GM18520 (cell line): Measurements from ENCODE around the gene IKBIP.
"Not testable (repeated sequence)": the region's sequence is repeated elsewhere in the genome, so short reads cannot be mapped to it uniquely, and the experiment has no call there.

ENCODE experiments used
- ATAC-seq: cut with Tn5 transposase; IDR thresholded peaks from one replicate; pipeline ENCODE4 v1.9.1; 2021; ENCODE audit not compliant: unreplicated experiment

The IKBIP gene, protein sequence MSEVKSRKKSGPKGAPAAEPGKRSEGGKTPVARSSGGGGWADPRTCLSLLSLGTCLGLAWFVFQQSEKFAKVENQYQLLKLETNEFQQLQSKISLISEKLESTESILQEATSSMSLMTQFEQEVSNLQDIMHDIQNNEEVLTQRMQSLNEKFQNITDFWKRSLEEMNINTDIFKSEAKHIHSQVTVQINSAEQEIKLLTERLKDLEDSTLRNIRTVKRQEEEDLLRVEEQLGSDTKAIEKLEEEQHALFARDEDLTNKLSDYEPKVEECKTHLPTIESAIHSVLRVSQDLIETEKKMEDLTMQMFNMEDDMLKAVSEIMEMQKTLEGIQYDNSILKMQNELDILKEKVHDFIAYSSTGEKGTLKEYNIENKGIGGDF

DNA sequence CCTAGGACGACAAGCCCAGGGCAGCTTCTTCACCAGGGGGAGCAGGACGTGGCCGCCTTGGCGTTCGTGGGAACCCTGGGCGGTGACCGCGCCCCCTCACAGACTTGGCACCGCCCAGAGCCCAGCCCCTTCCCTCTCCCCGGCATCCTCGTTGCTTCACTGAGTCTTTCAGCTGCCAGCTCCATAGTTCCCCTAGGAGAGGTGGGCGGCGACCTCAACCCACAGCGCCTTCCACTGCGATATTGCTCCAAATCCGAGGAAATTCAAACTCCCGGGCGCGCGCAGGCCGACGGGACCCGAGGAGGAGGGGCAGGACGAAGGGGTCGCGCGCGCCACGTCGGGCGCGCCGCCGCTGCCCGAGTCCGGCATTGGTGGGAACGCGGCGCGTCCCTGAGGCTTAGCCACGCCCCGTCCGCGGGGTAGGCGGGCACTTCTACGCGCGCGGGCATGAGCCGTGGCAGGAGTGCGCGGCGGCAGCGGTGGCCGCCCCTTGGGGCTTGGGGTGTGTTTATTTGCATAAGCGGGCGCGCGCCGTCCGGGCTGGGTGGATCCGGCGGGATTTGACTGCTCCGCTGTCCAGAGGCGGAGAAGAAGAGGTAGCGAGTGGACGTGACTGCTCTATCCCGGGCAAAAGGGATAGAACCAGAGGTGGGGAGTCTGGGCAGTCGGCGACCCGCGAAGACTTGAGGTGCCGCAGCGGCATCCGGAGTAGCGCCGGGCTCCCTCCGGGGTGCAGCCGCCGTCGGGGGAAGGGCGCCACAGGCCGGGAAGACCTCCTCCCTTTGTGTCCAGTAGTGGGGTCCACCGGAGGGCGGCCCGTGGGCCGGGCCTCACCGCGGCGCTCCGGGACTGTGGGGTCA lies at the start of gene IKBIP, which contains the start of gene APAF1:
TSS of gene IKBIP (minus strand) at position 77 of the 860 bp plus-strand sequence. CDS start 87 bp downstream, outside the sequence.
TSS of gene APAF1 (plus strand) at position 579 of the 860 bp plus-strand sequence. CDS start 3,070 bp downstream, outside the sequence.
- peak; percentile 88 for ATAC-seq

GRCh38 chr12:98691351-98691750 lies 46.8 kb upstream of the IKBIP start:
- ATAC-seq: no peak

- no peak for ATAC-seq
Observed at GRCh38 chr12:98686603-98687002, 42.0 kb upstream of the IKBIP start.

GRCh38 chr12:98684199-98684598 lies 39.6 kb upstream of the IKBIP start:
- ATAC-seq: no peak

DNA sequence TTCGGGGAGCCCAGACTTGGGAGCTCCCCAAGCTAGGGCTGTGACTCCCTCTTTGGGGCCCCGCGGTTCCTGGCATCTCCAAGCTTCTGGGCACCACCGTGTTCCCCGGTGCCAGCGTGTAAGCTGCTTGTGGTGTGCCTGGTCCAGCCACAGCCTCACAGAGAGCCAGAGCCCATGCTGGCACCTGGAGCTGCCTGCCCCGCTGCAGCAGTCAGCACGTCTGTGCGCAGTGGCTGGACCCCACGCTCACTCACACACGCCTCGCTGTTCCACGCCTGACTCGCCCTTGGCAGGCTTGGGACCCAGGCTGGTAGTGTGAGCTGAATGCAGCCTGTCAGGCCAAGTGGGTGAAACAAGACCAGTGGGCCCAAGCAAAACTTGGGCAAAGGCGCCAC lies 35.0 kb upstream of the IKBIP start:
- no peak for ATAC-seq

DNA sequence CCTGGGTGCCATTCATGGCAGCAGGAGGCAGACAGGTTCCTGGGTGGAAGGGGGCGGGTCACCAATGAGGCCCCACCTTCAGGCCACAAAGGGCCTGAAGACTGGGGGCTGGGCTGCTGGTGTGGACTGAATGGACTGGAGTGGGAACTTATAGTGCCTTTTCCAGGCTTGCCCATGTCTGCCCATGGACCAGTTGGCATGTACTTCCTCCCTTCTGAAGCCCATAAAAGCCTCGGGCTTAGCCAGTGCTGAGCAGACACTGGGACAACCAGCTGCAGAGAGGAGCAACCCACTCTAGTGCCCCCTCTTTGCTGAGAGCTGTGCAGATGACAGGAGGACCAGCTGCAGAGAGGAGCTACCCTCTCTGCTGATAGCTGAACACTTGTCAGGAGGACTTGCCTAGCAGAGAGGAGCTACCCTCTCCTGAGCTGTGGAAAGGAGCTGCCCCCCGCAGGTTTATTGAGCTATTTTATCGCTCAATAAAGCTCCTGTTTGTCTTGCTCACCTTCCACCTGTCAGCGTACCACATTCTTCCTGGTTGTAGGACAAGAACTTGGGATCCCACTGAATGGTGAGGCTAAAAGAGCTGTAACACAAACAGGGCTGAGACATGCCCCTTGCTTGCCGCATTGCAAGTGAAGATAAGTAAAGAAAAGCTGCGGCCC lies 34.5 kb upstream of the IKBIP start:
- no peak for ATAC-seq

DNA sequence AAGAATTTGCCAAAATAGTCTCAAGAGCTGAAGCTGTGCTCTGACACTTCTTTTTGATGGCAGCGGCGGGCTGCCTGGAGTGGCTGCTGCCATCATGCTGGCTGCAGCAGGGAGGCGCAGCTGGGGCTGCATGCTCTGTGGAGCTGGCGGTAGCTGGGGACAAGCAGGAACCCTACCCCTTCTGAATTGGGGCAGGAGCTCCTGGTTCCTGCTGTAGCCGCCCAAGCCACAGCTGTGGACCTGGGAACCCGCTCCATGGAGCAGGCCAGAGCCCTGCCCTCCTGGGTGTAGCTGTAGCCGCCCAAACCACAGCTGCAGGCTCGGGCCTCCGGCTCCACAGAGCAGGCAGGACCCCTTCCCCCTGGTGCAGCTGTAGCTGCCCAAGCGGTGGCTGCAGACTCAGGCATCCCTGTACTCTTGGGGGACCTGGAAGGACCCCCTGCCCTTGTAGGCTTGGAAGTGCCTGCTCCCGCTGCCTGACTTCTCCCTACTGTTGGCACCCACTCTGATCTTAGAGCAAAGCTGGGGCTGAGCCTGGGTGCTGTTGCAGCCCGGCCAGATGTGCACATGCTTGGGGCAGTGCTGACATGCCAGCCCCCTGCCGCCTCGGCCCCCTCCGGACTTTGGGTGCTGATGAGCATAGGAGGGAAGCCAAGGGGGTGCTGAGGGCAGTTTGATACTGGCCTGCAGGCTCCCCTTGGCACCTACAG lies 33.8 kb upstream of the IKBIP start:
- no peak for ATAC-seq

- ATAC-seq: no peak
Observed at GRCh38 chr12:98674841-98675240, 30.3 kb upstream of the IKBIP start.

DNA sequence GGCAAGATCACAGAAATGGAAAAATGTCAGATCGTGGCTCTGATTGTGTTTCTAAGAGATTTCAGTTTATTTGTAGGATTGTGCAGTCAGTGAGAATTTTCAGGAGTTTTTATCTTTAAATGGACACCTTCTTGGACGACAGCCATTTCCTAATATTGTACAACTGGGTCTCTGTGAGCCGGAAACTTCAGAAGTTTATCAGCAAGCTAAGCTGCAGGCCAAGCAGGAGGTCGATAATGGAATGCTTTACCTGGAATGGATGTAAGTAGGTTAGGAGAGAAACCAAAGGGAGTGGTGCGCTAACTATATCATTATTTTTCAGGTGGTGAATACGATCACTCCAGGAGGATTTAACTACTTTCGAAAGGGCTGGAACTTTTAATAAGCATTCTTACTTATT lies 26.9 kb upstream of the IKBIP start:
- no peak for ATAC-seq

GRCh38 chr12:98669751-98670150 lies 25.2 kb upstream of the IKBIP start:
- no peak for ATAC-seq

GRCh38 chr12:98660521-98660920 lies 15.9 kb upstream of the IKBIP start:
- no peak for ATAC-seq

GRCh38 chr12:98656289-98657101 lies 11.9 kb upstream of the IKBIP start:
- ATAC-seq: peak; percentile 42

- no peak for ATAC-seq
Observed at GRCh38 chr12:98653866-98654493, 9.4 kb upstream of the IKBIP start.

GRCh38 chr12:98651328-98651727 lies 6.7 kb upstream of the IKBIP start:
- no peak for ATAC-seq

GRCh38 chr12:98646294-98647090 lies 1.9 kb upstream of the IKBIP start:
- no peak for ATAC-seq

DNA sequence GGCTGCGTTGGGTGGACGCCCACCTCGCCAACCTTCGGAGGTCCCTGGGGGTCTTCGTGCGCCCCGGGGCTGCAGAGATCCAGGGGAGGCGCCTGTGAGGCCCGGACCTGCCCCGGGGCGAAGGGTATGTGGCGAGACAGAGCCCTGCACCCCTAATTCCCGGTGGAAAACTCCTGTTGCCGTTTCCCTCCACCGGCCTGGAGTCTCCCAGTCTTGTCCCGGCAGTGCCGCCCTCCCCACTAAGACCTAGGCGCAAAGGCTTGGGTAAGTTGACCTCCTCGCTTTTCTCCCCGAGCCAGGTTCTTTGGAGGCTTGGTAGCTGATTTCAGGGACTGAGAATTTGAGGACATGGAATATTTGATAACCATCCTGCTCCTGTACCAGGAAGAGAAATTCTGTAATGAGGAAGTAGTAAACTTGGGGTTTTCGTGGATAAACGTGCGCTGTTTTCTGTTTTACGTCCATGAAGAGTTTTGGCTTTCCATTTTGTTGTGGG lies 1.0 kb upstream of the IKBIP start:
- no peak for ATAC-seq

DNA sequence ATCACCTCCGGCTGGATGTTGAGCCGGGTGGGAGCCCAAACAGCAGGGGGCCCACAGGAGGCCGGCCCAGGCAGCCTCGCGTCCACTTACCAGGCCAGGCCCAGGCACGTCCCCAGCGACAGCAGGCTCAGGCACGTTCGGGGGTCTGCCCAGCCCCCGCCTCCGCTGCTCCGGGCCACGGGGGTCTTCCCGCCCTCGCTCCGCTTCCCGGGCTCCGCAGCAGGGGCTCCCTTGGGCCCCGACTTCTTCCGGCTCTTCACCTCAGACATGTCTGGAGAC lies 216 bp downstream of the IKBIP start:
- peak; percentile 5 for ATAC-seq

DNA sequence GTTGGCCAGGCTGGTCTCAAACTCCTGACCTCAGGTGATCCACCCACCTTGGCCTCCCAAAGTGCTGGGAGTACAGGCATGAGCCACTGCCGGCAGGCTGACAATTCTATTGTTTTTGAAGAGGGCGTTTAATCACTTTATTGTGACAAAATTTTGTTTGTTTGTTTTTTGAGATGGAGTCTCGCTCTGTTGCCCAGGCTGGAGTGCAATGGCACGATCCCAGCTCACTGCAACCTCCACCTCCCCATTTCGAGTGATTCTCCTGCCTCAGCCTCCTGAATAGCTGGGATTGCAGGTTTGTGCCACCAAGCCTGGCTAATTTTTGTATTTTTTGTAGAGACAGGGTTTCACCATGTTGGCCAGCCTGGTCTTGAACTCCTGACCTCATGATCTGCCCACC lies 1.8 kb downstream of the IKBIP start:
- ATAC-seq: not testable (repeated sequence)

DNA sequence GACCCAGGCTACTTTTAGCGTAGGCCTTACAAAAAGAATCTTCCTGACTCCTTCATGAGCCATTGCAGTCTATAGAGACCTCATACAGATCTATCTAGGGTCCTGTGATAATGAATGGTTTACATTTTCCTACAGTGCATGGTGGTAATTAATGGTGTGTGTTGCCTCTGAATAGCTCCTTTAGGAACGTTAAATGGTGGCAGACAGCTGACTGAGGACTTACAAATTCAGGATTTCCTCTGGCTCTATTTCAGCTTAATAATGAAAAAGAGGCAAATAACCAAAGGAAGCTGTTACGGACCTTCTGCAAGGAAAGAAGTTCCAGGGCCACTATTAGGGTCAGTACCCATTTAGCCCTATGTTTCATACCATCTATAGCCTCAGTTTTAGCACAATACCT lies 5.1 kb downstream of the IKBIP start:
- no peak for ATAC-seq
